ENCODE results near the gene C10orf67.

The C10orf67 gene

DNA sequence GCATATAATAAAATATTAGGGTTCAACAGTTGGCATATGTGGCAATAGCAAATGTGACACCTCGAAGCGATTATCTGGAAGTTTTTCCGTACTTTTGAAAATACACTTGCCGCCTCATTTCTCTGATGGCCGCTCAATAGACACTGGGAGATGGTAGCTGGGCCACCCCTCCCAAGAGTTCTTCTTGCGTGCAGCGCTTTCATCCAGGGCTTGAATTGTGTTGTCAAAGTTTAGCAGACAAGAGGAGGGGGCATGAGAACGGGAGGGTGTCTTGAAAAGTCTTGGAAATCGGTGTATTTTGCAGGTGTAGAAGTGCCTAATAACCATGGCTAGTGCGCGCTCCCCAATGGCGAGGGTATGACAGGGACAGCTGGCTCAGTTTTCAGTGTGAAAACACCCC lies 144.0 kb downstream of the C10orf67 start:
- Histone ChIP-seq H3K4me3 (ENCODE audit: severe bottlenecking) (no peak overlapping the region), H3K27me3 (ENCODE audit: insufficient read depth, poor library complexity, severe bottlenecking) (peaks cover 100% of the 10 kb centered on the region), H3K27ac (ENCODE audit: poor library complexity, severe bottlenecking) (no peak overlapping the region), H3K4me1 (ENCODE audit: insufficient read depth, poor library complexity, severe bottlenecking) (no peaks in the 10 kb centered on the region), H3K9me3 (ENCODE audit: severe bottlenecking) (no peaks in the 10 kb centered on the region), H3K36me3 (ENCODE audit: low read depth) (no peaks in the 10 kb centered on the region)
- TF ChIP-seq, protein P1, sequence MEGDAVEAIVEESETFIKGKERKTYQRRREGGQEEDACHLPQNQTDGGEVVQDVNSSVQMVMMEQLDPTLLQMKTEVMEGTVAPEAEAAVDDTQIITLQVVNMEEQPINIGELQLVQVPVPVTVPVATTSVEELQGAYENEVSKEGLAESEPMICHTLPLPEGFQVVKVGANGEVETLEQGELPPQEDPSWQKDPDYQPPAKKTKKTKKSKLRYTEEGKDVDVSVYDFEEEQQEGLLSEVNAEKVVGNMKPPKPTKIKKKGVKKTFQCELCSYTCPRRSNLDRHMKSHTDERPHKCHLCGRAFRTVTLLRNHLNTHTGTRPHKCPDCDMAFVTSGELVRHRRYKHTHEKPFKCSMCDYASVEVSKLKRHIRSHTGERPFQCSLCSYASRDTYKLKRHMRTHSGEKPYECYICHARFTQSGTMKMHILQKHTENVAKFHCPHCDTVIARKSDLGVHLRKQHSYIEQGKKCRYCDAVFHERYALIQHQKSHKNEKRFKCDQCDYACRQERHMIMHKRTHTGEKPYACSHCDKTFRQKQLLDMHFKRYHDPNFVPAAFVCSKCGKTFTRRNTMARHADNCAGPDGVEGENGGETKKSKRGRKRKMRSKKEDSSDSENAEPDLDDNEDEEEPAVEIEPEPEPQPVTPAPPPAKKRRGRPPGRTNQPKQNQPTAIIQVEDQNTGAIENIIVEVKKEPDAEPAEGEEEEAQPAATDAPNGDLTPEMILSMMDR (IDR thresholded peaks at IDR 0.05; ENCODE audit: poor library complexity, severe bottlenecking), result no peak
- DNase-seq (ENCODE audit: low spot score) (no peak), ATAC-seq (ENCODE audit: low read depth) (no peak)

DNA sequence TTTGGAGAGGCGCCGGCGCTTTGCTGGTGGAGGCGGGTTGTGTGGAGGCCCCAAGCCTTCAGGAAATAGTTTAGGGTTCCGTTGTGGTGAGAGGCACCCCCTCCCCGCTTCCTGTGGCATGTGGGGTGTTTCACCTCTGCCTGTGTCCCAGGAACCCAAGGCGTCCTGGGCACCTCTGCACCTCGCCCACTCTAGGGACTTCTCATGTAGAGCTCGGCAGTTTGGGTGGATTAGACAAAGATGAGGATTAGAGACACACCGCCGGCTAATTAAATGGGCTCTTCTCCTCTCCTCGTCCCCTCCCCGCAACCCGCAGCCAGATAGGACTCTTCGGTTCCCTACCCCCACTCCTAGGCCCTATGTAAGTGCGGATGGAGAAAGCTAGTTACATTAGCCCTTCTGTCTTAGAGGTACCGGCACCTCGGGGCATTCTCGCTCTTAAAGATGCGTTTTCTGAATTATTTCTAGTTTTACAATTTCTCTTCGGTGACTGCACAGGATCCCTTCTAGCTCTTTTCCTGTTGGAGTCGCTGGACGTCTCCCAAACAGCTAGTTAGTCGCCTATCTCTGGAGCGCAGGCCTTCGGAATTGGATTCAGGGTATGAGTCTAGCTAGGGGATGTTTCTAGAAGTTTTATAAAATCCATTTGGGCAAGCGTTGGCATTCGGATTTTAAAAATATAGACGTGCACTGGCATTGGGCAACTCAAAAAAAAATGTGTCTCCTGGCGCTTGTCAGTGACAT lies 144.7 kb downstream of the C10orf67 start:
- Histone ChIP-seq H3K9me3 (ENCODE audit: severe bottlenecking) (no peaks in the 10 kb centered on the region), H3K4me1 (ENCODE audit: insufficient read depth, poor library complexity, severe bottlenecking) (no peaks in the 10 kb centered on the region), H3K27ac (ENCODE audit: poor library complexity, severe bottlenecking) (no peak overlapping the region), H3K27me3 (ENCODE audit: insufficient read depth, poor library complexity, severe bottlenecking) (peaks cover 100% of the 10 kb centered on the region), H3K4me3 (ENCODE audit: severe bottlenecking) (no peak overlapping the region), H3K36me3 (ENCODE audit: low read depth) (no peaks in the 10 kb centered on the region)
- TF ChIP-seq, protein P1 (IDR thresholded peaks at IDR 0.05; ENCODE audit: poor library complexity, severe bottlenecking), result no peak
- ATAC-seq (ENCODE audit: low read depth) (no peak), DNase-seq (ENCODE audit: low spot score) (no peak)

- DNase-seq (ENCODE audit: low spot score) (no peak), ATAC-seq (ENCODE audit: low read depth) (no peak)
- Histone ChIP-seq H3K36me3 (ENCODE audit: low read depth) (no peaks in the 10 kb centered on the region), H3K27me3 (ENCODE audit: insufficient read depth, poor library complexity, severe bottlenecking) (peaks cover 100% of the 10 kb centered on the region), H3K4me3 (ENCODE audit: severe bottlenecking) (no peak overlapping the region), H3K9me3 (ENCODE audit: severe bottlenecking) (no peaks in the 10 kb centered on the region), H3K4me1 (ENCODE audit: insufficient read depth, poor library complexity, severe bottlenecking) (no peaks in the 10 kb centered on the region), H3K27ac (ENCODE audit: poor library complexity, severe bottlenecking) (no peak overlapping the region)
- TF ChIP-seq, protein P1 (IDR thresholded peaks at IDR 0.05; ENCODE audit: poor library complexity, severe bottlenecking), result no peak
These were observed 145.4 kb downstream of the C10orf67 start for GRCh38 chr10:23198940-23199767.

GRCh38 chr10:23198610-23198939 lies 146.0 kb downstream of the C10orf67 start:
- Histone ChIP-seq H3K9me3 (ENCODE audit: severe bottlenecking) (no peaks in the 10 kb centered on the region), H3K27ac (ENCODE audit: poor library complexity, severe bottlenecking) (no peak overlapping the region), H3K4me1 (ENCODE audit: insufficient read depth, poor library complexity, severe bottlenecking) (no peaks in the 10 kb centered on the region), H3K4me3 (ENCODE audit: severe bottlenecking) (no peak overlapping the region), H3K27me3 (ENCODE audit: insufficient read depth, poor library complexity, severe bottlenecking) (peaks cover 100% of the 10 kb centered on the region), H3K36me3 (ENCODE audit: low read depth) (no peaks in the 10 kb centered on the region)
- DNase-seq (ENCODE audit: low spot score), result no peak
- no peak for ATAC-seq (ENCODE audit: low read depth)
- TF ChIP-seq, protein P1 (IDR thresholded peaks at IDR 0.05; ENCODE audit: poor library complexity, severe bottlenecking), result no peak

Data from RWPE2 (cell line).